ENCODE measurements around the gene RUSC2.

DNA sequence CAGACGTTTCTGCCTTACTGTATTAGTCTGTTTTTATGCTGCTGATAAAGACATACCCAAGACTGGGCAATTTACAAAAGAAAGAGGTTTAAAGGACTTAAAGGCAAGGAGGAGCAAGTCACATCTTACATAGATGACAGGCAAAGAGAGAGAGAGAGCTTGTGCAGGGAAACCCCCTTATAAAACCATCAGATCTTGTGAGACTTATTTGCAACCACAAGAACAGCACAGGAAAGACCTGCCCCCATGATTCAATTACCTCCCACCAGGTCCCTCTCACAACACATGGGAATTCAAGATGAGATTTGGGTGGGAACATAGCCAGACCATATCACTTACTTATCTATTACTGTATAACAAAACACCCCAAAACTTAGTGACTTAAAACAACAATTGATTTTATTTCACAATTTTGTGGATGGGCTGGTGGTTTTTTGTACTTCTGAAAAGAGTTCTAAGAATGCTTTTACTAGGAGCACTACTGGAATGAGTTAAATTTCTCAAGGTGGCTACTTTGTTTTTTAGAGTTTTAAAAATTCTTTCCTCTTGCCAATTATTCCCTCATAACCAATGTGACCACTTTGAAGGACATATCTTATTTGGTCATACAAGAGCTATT is 10.3 kb downstream of the RUSC2 start:
- TF ChIP-seq, protein P1, sequence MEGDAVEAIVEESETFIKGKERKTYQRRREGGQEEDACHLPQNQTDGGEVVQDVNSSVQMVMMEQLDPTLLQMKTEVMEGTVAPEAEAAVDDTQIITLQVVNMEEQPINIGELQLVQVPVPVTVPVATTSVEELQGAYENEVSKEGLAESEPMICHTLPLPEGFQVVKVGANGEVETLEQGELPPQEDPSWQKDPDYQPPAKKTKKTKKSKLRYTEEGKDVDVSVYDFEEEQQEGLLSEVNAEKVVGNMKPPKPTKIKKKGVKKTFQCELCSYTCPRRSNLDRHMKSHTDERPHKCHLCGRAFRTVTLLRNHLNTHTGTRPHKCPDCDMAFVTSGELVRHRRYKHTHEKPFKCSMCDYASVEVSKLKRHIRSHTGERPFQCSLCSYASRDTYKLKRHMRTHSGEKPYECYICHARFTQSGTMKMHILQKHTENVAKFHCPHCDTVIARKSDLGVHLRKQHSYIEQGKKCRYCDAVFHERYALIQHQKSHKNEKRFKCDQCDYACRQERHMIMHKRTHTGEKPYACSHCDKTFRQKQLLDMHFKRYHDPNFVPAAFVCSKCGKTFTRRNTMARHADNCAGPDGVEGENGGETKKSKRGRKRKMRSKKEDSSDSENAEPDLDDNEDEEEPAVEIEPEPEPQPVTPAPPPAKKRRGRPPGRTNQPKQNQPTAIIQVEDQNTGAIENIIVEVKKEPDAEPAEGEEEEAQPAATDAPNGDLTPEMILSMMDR (IDR thresholded peaks at IDR 0.05 in 2 of 3, conservative IDR thresholded peaks at IDR 0.05 in 1 of 3; ENCODE audit: control insufficient read depth in 2 of 3, extremely low read depth in 1 of 3, insufficient read depth in 1 of 3, low read depth in 3 of 3, low read length in 3 of 3): no peak
- TF ChIP-seq POLR2A (IDR thresholded peaks at IDR 0.05; ENCODE audit: low read depth, low read length): no peak
- TF ChIP-seq, protein P2, sequence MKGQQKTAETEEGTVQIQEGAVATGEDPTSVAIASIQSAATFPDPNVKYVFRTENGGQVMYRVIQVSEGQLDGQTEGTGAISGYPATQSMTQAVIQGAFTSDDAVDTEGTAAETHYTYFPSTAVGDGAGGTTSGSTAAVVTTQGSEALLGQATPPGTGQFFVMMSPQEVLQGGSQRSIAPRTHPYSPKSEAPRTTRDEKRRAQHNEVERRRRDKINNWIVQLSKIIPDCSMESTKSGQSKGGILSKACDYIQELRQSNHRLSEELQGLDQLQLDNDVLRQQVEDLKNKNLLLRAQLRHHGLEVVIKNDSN (IDR thresholded peaks at IDR 0.05; ENCODE audit: borderline replicate concordance, extremely low read length, insufficient read depth, low read depth, low read length): no peak
- no peak for TF ChIP-seq KDM1A (IDR thresholded peaks at IDR 0.05; ENCODE audit: borderline replicate concordance)
- no peak for TF ChIP-seq NR2F1 (conservative IDR thresholded peaks at IDR 0.05)
- no peak for TF ChIP-seq WRNIP1 (IDR thresholded peaks at IDR 0.05; ENCODE audit: borderline replicate concordance, low read depth, low read length)
- TF ChIP-seq, protein P3, sequence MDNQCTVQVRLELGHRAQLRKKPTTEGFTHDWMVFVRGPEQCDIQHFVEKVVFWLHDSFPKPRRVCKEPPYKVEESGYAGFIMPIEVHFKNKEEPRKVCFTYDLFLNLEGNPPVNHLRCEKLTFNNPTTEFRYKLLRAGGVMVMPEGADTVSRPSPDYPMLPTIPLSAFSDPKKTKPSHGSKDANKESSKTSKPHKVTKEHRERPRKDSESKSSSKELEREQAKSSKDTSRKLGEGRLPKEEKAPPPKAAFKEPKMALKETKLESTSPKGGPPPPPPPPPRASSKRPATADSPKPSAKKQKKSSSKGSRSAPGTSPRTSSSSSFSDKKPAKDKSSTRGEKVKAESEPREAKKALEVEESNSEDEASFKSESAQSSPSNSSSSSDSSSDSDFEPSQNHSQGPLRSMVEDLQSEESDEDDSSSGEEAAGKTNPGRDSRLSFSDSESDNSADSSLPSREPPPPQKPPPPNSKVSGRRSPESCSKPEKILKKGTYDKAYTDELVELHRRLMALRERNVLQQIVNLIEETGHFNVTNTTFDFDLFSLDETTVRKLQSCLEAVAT (IDR thresholded peaks at IDR 0.05): no peak
- TF ChIP-seq ZZZ3 (IDR thresholded peaks at IDR 0.05; ENCODE audit: control insufficient read depth, insufficient read length, low read depth): no peak
- no peak for TF ChIP-seq BACH1 (IDR thresholded peaks at IDR 0.05; ENCODE audit: borderline replicate concordance)
- TF ChIP-seq, protein P4, sequence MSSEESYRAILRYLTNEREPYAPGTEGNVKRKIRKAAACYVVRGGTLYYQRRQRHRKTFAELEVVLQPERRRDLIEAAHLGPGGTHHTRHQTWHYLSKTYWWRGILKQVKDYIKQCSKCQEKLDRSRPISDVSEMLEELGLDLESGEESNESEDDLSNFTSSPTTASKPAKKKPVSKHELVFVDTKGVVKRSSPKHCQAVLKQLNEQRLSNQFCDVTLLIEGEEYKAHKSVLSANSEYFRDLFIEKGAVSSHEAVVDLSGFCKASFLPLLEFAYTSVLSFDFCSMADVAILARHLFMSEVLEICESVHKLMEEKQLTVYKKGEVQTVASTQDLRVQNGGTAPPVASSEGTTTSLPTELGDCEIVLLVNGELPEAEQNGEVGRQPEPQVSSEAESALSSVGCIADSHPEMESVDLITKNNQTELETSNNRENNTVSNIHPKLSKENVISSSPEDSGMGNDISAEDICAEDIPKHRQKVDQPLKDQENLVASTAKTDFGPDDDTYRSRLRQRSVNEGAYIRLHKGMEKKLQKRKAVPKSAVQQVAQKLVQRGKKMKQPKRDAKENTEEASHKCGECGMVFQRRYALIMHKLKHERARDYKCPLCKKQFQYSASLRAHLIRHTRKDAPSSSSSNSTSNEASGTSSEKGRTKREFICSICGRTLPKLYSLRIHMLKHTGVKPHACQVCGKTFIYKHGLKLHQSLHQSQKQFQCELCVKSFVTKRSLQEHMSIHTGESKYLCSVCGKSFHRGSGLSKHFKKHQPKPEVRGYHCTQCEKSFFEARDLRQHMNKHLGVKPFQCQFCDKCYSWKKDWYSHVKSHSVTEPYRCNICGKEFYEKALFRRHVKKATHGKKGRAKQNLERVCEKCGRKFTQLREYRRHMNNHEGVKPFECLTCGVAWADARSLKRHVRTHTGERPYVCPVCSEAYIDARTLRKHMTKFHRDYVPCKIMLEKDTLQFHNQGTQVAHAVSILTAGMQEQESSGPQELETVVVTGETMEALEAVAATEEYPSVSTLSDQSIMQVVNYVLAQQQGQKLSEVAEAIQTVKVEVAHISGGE (CRISPR knock-in tag; IDR thresholded peaks at IDR 0.05): no peak
